ENCODE measurements around the gene CDHR5. TPM values are rescaled to one million over a fixed set of nuclear protein-coding genes. Genes with fewer than 3 reads are reported as not detected.

The CDHR5 gene
- polyA plus RNA-seq, 4 donors = 24.9 to 49.2 (median 41.9) TPM

GRCh38 chr11:625636-626268, 997 bp upstream of the CDHR5 start:
- no peak for DNase-seq (ENCODE audit: low read depth in 4 of 4, low spot score in 2 of 4)

- no peak for DNase-seq (ENCODE audit: low read depth in 4 of 4, low spot score in 2 of 4)
Measured at GRCh38 chr11:623999-624704, 603 bp downstream of the CDHR5 start.

- DNase-seq (ENCODE audit: low read depth in 4 of 4, low spot score in 2 of 4) = no peak
Measured at GRCh38 chr11:623349-623869, 1.3 kb downstream of the CDHR5 start.

- no peak for DNase-seq (ENCODE audit: low read depth in 4 of 4, low spot score in 2 of 4)
Measured at GRCh38 chr11:621838-622237, 2.9 kb downstream of the CDHR5 start.

- no peak for DNase-seq (ENCODE audit: low read depth in 4 of 4, low spot score in 2 of 4)
Measured at GRCh38 chr11:620935-621814, 3.6 kb downstream of the CDHR5 start.

- DNase-seq (ENCODE audit: low read depth in 4 of 4, low spot score in 2 of 4) = no peak
Measured at GRCh38 chr11:620201-620600, 4.6 kb downstream of the CDHR5 start.

- DNase-seq (ENCODE audit: low read depth in 4 of 4, low spot score in 2 of 4) = no peak
Measured at GRCh38 chr11:619628-620050, 5.1 kb downstream of the CDHR5 start.

- no peak for DNase-seq (ENCODE audit: low read depth in 4 of 4, low spot score in 2 of 4)
Measured at GRCh38 chr11:618856-619627, 5.7 kb downstream of the CDHR5 start.

GRCh38 chr11:617912-618682, 6.7 kb downstream of the CDHR5 start:
- no peak for DNase-seq (ENCODE audit: low read depth in 4 of 4, low spot score in 2 of 4)

- no peak for DNase-seq (ENCODE audit: low read depth in 4 of 4, low spot score in 2 of 4)
Measured at GRCh38 chr11:617199-617911, 7.4 kb downstream of the CDHR5 start.

- no peak for DNase-seq (ENCODE audit: low read depth in 4 of 4, low spot score in 2 of 4)
Measured at GRCh38 chr11:616320-617198, 8.2 kb downstream of the CDHR5 start.

- peak; percentile 56 to 89 (median 79) for DNase-seq (ENCODE audit: low read depth in 4 of 4, low spot score in 2 of 4)
Measured at GRCh38 chr11:615504-616319, 9.0 kb downstream of the CDHR5 start, which contains the start of gene IRF7. Gene IRF7, minus strand, starts transcription at chr11:615950. Its CDS starts 586 bp downstream, at chr11:615364.

GRCh38 chr11:614623-615503, 9.9 kb downstream of the CDHR5 start:
- DNase-seq (ENCODE audit: low read depth in 4 of 4, low spot score in 2 of 4) = no peak

GRCh38 chr11:614021-614622, 10.6 kb downstream of the CDHR5 start:
- no peak for DNase-seq (ENCODE audit: low read depth in 4 of 4, low spot score in 2 of 4)

- DNase-seq (ENCODE audit: low read depth in 4 of 4, low spot score in 2 of 4) = no peak
Measured at GRCh38 chr11:613369-613968, 11.3 kb downstream of the CDHR5 start.
